Measurements from ENCODE around the gene ACSS1.

ACSS1 gene

DNA sequence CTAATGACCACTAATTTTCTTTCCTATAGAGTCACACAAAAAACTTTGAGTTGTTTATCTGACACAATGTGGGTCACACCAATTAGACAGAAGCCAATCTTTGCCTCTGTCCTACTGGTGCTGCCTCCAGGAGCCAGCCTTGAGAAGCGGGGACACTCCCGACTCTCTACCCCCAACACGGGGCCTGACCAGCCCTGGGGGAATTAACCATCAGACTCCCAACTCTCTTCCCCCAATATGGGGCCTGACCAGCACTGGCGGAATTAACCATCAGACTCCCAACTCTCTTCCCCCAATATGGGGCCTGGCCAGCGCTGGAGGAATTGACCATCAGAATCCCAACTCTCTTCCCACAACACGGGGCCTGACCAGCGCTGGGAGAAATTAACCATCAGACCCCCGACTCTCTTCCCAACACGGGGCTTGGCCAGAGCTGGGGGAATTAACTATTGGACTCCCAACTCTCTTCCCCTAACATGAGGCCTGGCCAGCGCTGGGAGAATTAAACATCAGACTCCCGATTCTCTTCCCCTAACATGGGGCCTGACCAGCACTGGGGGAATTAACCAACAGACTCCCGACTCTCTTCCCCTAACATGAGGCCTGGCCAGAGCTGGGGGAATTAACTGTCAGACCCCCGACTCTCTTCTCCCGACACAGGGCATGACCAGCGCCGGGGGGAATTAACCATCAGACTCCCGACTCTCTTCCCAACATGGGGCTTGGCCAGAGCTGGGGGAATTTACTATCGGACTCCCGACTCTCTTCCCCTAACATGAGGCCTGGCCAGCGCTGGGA, 96.4 kb downstream of the ACSS1 start:
- DNase-seq = no peak

GRCh38 chr20:24960861-24961260, 97.1 kb downstream of the ACSS1 start:
- no peak for DNase-seq

DNA sequence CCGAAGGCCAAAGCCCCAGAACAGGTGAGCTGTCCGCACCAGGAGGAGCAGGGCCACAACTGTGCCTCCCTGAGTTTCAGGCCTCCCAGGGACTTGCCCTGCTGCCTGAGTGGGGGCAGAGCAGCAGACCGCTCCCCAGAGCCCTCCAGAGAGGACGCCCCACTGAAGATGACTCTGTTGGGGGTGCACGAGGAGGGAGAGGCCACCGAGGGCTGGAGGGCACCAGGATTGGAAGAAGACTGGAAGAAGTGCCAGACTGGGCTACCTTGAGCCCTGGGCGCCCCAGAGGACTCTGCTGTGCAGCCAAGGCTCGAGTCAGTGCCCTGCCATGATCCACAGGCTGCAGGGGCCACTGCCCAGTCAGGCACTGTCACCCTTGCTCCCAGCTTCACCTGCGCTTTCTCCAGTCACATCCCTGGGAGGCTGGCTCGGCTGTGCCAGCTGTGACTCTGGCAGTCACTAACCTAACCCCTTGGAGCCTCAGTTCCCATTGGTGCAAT, 97.6 kb downstream of the ACSS1 start:
- no peak for DNase-seq

GRCh38 chr20:24959591-24960301, 98.2 kb downstream of the ACSS1 start:
- no peak for DNase-seq

DNA sequence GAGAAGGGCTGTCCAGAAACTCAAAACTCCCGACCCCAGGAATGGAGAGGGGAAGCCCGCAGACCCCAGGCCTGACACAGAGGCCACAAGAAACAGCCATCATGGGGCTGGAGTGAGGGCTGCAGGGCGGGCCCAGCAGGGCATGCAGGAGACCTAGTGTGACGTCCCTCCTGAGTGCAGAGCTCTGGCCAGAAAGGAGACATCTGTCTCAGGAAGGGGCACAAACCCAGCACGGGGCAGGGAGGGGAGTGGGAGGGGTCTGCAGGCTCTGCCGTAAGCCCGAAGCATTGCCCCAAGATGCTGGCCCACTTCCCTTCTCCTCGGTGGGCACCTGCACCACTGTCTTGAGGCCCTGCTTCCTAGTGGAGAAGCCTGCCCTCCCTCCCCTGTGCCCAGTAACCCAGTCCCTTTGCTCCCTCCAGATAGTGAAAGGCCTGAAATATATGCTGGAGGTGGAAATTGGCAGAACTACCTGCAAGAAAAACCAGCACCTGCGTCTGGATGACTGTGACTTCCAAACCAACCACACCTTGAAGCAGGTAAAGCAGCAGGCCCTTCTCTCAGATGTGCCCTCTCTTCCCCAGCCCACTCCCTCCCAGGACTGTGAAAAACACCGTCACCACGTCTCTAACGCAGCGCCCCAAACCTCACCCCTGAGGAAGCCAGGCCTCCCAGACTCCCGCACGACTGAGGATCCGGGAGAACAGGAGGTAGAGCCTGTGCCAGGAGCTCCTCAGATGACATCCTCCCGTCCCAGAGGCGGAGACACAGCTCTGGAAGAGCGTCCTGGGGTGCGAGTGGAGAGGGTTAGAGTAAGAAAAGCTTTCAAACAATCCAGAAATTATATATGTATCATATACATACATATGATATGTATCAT, 99.2 kb downstream of the ACSS1 start:
- no peak for DNase-seq

- DNase-seq = no peak
Observed at GRCh38 chr20:24957326-24958016, 100.5 kb downstream of the ACSS1 start.
